ENCODE results near the gene GRK3.
A peak's percentile ranks its signal among the peaks of the same experiment; 100 is the strongest.

Gene GRK3

DNA sequence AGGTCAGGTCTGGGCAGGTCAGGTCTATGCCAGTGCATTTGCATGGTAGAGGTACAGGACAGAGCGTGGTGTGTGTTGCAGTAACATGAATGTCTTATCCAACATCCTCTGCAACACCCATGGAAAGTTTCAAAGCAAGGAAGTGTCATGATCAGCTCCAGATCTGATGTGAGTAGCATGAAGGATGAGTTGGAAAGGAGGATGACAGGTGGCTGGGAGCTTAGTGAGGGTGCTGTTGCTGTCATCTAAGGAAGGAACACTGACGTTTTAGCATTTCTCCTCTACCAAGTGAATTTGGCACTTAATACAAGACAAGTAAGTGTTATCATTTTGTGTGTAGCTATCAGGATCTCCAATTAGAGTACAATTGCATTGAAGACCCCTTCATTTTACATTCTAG, 65.1 kb downstream of the GRK3 start:
- DNase-seq: no peak

DNA sequence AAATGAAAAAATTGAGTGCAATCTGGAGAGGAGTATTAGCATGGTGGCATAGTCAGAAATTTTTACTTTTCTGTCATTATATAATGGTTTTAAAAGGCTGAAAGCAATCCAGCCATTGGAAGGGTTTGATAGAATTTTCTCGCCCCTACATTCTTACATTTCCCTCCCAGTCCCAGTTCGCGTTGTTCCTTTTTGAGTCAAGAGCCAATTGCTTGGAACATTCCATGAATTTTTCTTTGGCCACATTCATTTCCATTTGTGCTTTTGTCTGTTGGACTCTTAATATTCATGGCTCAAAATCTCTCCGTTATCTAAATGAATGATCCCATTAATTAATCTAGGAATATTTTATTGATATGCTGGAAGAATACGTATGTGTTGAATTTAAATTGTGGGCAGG, 66.0 kb downstream of the GRK3 start:
- DNase-seq: no peak

DNA sequence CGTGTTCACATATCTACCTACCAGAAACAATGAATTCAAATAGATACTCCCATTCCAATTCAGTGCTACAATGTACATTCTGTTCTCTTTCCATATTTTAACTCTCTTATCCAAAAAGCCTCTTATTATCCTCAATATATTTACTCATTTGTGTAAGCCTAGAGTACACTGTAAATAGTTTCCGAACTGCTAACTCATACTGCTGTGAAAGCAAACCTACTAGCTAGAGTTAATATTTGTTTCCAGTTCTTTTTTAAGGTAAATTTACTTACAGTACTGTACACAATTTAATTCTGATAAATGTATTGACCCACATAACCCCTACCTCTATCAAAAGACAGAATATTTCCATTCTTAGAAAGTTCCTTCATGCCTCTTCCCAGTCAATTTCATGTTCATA, 71.8 kb downstream of the GRK3 start:
- no peak for DNase-seq

DNA sequence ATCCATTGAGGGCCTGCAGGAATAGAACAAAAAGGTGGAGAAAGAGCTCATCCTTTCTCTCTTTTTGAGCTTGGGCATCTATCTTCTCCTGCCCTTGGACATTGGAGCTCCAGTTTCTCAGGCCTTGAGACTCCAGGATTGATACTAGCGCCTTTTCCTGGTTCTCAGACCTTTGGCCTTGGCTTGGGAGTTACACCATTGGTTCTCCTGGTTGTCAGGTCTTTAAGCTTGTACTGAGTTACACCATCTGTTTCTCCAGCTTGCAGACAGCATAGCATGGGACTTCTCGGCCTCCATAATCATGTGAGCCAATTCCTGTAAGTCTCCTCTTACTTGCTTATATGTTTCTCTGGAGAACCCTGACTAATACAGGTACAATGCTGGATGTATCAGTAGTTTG, 72.6 kb downstream of the GRK3 start:
- DNase-seq: no peak

GRCh38 chr22:25637672-25638071, 73.2 kb downstream of the GRK3 start:
- DNase-seq: no peak

- DNase-seq: no peak
These were observed 74.2 kb downstream of the GRK3 start for GRCh38 chr22:25638638-25639037.

- no peak for DNase-seq
These were observed 77.2 kb downstream of the GRK3 start for GRCh38 chr22:25641650-25642049.

- DNase-seq: no peak
These were observed 78.9 kb downstream of the GRK3 start for GRCh38 chr22:25643232-25644000.

DNA sequence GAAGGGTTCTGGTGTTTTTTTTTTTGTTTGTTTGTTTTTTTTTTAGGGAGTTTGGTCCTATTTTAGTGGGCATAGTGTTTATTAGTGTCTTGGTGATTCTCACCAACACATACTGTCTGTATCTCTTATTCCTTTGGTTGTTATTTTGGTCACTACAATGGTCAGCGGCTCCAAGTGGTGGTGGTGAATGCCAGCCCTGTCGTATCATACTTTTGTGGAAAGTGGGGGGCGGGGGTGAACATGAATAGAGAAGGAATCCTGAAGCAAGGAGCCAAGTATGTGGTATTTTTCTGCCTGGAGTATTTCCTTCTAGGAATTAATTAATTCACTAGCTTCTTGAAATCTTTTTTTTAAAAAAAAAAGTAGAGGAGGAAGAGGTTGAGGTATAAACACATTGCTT, 79.6 kb downstream of the GRK3 start:
- DNase-seq: peak; percentile 14

GRCh38 chr22:25645266-25645665, 80.8 kb downstream of the GRK3 start:
- DNase-seq: peak; percentile 40

GRCh38 chr22:25645964-25646363, 81.5 kb downstream of the GRK3 start:
- no peak for DNase-seq

DNA sequence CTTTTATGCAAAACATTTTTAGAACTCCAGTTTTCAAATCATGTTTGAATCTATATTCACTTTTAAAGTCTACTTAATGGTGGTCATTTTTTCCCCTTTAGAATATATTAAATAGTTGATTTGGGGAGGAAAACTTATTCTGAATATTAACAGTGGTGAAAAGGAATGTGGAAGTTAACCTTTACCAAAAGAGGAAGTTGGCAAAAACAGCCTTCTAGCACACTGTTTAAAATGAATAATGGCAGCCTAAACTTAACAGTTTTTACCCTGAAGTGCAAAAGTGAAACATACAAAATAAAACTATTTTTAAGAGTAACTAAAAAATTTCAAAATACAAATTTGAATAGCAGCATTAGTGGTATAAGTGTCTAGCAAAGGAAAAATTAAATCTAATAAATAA, 86.4 kb downstream of the GRK3 start:
- no peak for DNase-seq

DNA sequence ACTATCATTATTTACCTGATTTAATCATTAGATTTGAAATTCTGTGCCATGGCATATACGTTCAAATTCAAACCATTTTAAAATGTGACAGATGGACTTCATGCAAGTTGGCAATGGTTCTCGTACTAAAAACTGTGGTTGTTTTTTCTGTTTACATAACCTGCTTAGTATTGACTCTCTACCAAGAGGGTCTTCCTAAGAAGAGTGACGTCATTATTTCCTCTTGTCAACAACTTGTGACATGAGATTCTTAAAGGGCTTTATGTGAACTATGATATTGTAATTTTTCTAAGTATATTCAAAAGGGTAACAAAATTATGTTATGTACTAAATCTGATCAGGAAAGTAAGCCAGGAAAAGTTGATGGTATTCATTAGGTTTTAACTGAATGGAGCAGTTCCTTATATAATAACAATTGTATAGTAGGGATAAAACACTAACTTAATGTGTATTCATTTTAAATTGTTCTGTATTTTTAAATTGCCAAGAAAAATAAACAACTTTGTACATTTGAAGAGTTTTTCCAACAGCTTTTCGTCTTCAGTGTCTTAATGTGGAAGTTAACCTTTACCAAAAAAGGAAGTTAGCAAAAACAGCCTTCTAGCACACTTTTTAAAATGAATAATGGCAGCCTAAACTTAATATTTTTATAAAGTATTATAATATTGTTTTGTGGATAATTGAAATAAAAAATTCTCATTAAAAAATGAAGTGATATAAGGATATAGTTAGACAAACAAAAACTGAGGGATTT, 87.0 kb downstream of the GRK3 start:
- DNase-seq: no peak

DNA sequence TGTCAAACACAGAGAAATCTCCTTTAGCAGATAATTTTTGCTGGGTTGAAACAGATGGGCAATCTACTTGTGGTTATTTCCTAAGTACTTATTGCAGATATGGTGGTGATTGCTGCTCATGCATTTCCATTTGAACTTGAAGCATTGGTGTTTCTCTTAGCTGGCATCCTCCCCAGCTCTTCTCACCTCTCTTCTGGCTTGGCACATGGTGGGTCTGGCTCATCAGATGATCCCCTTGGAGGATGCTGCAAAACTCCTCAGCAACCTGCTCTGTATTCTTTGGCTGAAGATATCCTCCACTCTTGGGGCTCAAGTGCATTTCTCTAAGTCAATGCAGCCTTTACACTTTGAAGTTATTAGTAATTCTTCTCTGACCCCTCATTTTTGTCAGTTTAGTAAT, 90.2 kb downstream of the GRK3 start:
- no peak for DNase-seq

GRCh38 chr22:25655371-25655935, 91.0 kb downstream of the GRK3 start:
- no peak for DNase-seq

GRCh38 chr22:25656724-25657123, 92.2 kb downstream of the GRK3 start:
- no peak for DNase-seq

- no peak for DNase-seq
These were observed 94.2 kb downstream of the GRK3 start for GRCh38 chr22:25658633-25659032.

DNA sequence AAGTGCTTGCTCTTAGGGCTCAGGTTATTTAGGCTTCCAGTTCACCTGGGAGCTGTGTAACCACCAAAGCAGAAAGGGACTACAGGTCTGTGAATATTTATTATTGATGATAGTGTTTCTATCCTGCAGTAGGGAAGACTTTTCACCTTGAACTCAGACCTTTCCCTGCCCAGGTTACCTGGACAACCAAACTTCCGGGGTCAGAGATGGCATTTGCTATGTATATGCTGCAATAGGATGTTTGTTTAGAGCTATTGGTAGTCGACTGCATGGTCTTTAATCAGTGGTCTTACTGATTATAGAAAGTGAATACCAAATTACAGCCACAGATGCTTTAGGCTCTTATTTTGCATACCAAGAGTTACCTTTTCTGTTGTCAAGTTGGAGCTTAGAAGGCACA, 94.9 kb downstream of the GRK3 start:
- DNase-seq: no peak

GRCh38 chr22:25660336-25660735, 95.9 kb downstream of the GRK3 start:
- DNase-seq: no peak

- no peak for DNase-seq
These were observed 96.6 kb downstream of the GRK3 start for GRCh38 chr22:25661073-25661472.

DNA sequence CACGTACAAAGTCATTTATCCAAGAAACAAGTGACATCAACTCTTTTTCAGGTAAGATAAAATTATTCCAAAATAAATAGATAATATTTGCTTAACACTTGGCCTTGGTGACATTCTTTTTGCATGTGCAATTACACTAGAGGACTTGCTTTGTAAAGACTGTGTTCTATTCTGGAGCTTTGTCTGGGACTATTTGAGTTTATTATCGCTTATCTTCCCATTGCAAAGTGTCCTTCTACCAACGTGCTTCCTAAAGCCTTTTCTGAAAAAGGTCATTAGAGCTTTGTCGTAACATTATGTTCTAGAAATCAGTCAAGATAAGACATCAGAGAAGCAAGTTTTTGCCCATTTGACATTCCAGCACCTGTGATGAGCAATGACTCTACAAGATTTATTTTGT, 99.2 kb downstream of the GRK3 start:
- DNase-seq: no peak

DNA sequence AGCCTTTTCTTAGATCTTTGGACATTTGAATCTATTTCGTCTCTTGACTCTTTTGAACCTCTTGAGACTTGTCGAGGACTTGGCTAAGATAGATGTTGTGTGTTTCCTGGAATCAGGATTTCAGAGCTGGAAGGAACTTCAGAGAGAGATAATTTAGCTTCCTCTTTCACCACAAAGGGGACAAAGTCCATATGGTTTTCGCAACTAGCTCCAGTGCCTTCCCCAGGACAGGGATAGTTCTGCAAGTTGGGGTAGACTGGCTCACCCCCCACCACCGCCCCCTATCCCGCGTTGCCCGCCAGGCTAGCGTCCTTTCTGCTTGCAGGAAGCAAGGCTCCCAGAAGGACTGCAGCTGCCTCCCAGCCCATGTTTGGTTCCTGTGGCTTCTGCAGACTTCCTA, 101.8 kb downstream of the GRK3 start:
- no peak for DNase-seq

DNA sequence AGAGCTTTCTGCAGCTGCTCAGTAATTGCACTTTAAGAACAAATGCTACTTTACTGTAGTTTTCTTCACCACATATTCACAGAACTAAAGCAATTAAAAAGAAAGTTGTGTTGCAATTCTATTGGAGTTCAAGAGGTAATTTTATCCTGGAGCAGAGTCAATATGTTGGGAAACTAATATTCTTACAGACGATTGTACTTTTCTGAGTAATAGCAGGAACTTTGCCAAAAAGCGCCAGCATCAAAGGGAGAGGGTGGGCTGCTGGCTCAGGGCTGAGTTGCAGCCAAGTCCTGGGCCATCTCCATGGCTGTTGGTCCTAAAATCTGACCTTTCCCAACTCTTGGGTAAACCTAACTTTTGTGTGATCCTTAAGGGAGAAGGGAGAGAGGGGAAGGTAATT, 104.0 kb downstream of the GRK3 start:
- peak; percentile 76 for DNase-seq

Measured in fibroblast of skin of right quadriceps (primary cell).